ENCODE measurements around the gene ITGB1. TPM values are rescaled to one million over a fixed set of nuclear protein-coding genes. Genes with fewer than 3 reads are reported as not detected.

The ITGB1 gene
- total RNA-seq, 2 donors from 2014 or later, result 1,541 to 1,574 TPM

GRCh38 chr10:32961895-32962369, 3.9 kb upstream of the ITGB1 start:
- Histone ChIP-seq H3K9me3 (no peaks in the 10 kb centered on the region), H3K27ac (peak overlapping the region; percentile 89 to 100), H3K36me3 (no peaks in the 10 kb centered on the region), H3K4me3 (peak overlapping the region; percentile 46), H3K27me3 (replicated peaks; ENCODE audit: insufficient read depth) (no peaks in the 10 kb centered on the region), H3K4me1 (ENCODE audit: control insufficient read depth in 1 of 2, low read depth in 2 of 2) (peaks cover 27 to 38% of the 10 kb centered on the region in 2 donors)
- DNase-seq (ENCODE audit: low spot score) (peak; percentile 14), ATAC-seq (ENCODE audit: insufficient number of reproducible peaks, low FRiP score, low read depth) (peak; percentile 89)
- no peak for TF ChIP-seq CTCF (IDR thresholded peaks at IDR 0.05)

GRCh38 chr10:32961343-32961894, 3.4 kb upstream of the ITGB1 start:
- Histone ChIP-seq H3K27ac (peak overlapping the region; percentile 89 to 100), H3K27me3 (replicated peaks; ENCODE audit: insufficient read depth) (no peaks in the 10 kb centered on the region), H3K9me3 (no peaks in the 10 kb centered on the region), H3K36me3 (no peaks in the 10 kb centered on the region), H3K4me3 (peak overlapping the region; percentile 46), H3K4me1 (ENCODE audit: control insufficient read depth in 1 of 2, low read depth in 2 of 2) (peaks cover 27 to 40% of the 10 kb centered on the region in 2 donors)
- peak; percentile 11 for TF ChIP-seq CTCF (IDR thresholded peaks at IDR 0.05)
- DNase-seq (ENCODE audit: low spot score) (no peak), ATAC-seq (ENCODE audit: insufficient number of reproducible peaks, low FRiP score, low read depth) (peak; percentile 2)

- Histone ChIP-seq H3K27ac (peak overlapping the region in 1 of 2 donors; percentile 100), H3K4me1 (ENCODE audit: control insufficient read depth in 1 of 2, low read depth in 2 of 2) (peaks cover 31 to 53% of the 10 kb centered on the region in 2 donors), H3K27me3 (replicated peaks; ENCODE audit: insufficient read depth) (no peaks in the 10 kb centered on the region), H3K36me3 (no peaks in the 10 kb centered on the region), H3K4me3 (peak overlapping the region; percentile 96), H3K9me3 (no peaks in the 10 kb centered on the region)
- ATAC-seq (ENCODE audit: insufficient number of reproducible peaks, low FRiP score, low read depth) (no peak), DNase-seq (ENCODE audit: low spot score) (no peak)
- no peak for TF ChIP-seq CTCF (IDR thresholded peaks at IDR 0.05)
Observed at GRCh38 chr10:32960022-32960421, 2.0 kb upstream of the ITGB1 start.

GRCh38 chr10:32959006-32959920, 1.2 kb upstream of the ITGB1 start:
- peaks cover 36 to 60% of the 10 kb centered on the region in 2 donors for H3K4me1 ChIP-seq (ENCODE audit: control insufficient read depth in 1 of 2, low read depth in 2 of 2)
- peak overlapping the region; percentile 96 for H3K4me3 ChIP-seq
- ATAC-seq (ENCODE audit: insufficient number of reproducible peaks, low FRiP score, low read depth), result no peak
- H3K9me3 ChIP-seq, result no peaks in the 10 kb centered on the region
- H3K36me3 ChIP-seq, result no peaks in the 10 kb centered on the region
- TF ChIP-seq CTCF (IDR thresholded peaks at IDR 0.05), result no peak
- DNase-seq (ENCODE audit: low spot score), result no peak
- H3K27ac ChIP-seq, result peak overlapping the region; percentile 98 to 100
- H3K27me3 ChIP-seq (replicated peaks; ENCODE audit: insufficient read depth), result no peaks in the 10 kb centered on the region
